Body of pancreas (tissue), 4 donors: ENCODE results near the gene MOV10L1. TPM values are rescaled to one million over a fixed set of nuclear protein-coding genes. Genes with fewer than 3 reads are reported as not detected.

ENCODE experiments used
- ATAC-seq: fragments of 150-250 bp; one replicate; pipeline ENCODE4 v1.9.1; 2016
- DNase-seq, 4 donors: peaks; one replicate each; pipeline ENCODE4 v3.0.0-alpha.2; 2019
- H3K27ac ChIP-seq, 4 donors: fragments of 200-600 bp; sonication (generic); 1 replicate in 3 of 4; 2 replicates in 1 of 4; pipeline versions ENCODE4 v1.5.1 to v1.6.1; 2016 to 2019; ENCODE audit warnings: mild to moderate bottlenecking in 1 of 4, mixed read lengths in 1 of 4, moderate library complexity in 1 of 4
- H3K27me3 ChIP-seq, 2 donors: fragments of 200-600 bp; sonication (generic); one replicate each; pipeline ENCODE4 v1.6.0; 2016; ENCODE audit warnings: mild to moderate bottlenecking in 1 of 2
- H3K36me3 ChIP-seq, 2 donors: fragments of 200-600 bp; sonication (generic); replicated peaks in 1 of 2; 2 replicates each; pipeline ENCODE4 v1.5.1; 2016; ENCODE audit warnings: low read depth in 2 of 2; ENCODE audit not compliant: insufficient read depth in 1 of 2
- H3K4me1 ChIP-seq: fragments of 200-600 bp; sonication (generic); one replicate; pipeline ENCODE4 v1.6.0; 2016
- H3K4me3 ChIP-seq, 2 donors: fragments of 200-600 bp; sonication (generic); 1 replicate in 1 of 2; 2 replicates in 1 of 2; pipeline ENCODE4 v1.5.1; 2016 to 2019
- H3K9me3 ChIP-seq, 3 donors: fragments of 200-600 bp; sonication (generic); 1 replicate in 2 of 3; 2 replicates in 1 of 3; pipeline ENCODE4 v1.5.1; 2016
- POLR2A ChIP-seq, 3 donors: fragments of 450-650 bp; IDR thresholded peaks; one replicate each; pipeline ENCODE4 v1.6.1; 2016; ENCODE audit warnings: antibody characterized with exemption in 3 of 3, mild to moderate bottlenecking in 2 of 3
- WGBS, 2 donors: methylation state at CpG; one replicate each; pipeline ENCODE4 v1.1.5; 2017; 5-methylcytosine and 5-hydroxymethylcytosine counted together
- intact Hi-C: fragments of 100-400 bp; cut with DNase I; formaldehyde crosslinking; loops from one replicate; pipeline ENCODE4 v1.15.1; 2023
- total RNA-seq, 2 donors: library from RNA; depleted of rRNA; stranded (reverse); fragments of >200 nt; gene quantifications; one replicate each; pipeline ENCODE4 v1.1.0, GENCODE V29; 2016
- TF ChIP-seq, protein P1 (sequence below), 7 experiments: fragments of 450-650 bp in 4 of 7; fragments of 200-600 bp in 3 of 7; sonication (generic) in 3 of 7; IDR thresholded peaks; one replicate each; pipeline ENCODE4 v1.5.1; 2016 to 2019; ENCODE audit warnings: antibody characterized with exemption in 7 of 7

MOV10L1 gene
- total RNA-seq, 2 donors from 2014 or later = 0.52 TPM; not detected in 1

- Histone ChIP-seq H3K27me3 (no peaks in the 10 kb centered on the region), H3K4me1 (peaks cover 6% of the 10 kb centered on the region), H3K36me3 (no peaks in the 10 kb centered on the region), H3K27ac (no peak overlapping the region), H3K9me3 (no peaks in the 10 kb centered on the region), H3K4me3 (no peak overlapping the region)
- DNase-seq (no peak), ATAC-seq (no peak)
- TF ChIP-seq POLR2A (IDR thresholded peaks at IDR 0.05) = no peak
- TF ChIP-seq, protein P1, sequence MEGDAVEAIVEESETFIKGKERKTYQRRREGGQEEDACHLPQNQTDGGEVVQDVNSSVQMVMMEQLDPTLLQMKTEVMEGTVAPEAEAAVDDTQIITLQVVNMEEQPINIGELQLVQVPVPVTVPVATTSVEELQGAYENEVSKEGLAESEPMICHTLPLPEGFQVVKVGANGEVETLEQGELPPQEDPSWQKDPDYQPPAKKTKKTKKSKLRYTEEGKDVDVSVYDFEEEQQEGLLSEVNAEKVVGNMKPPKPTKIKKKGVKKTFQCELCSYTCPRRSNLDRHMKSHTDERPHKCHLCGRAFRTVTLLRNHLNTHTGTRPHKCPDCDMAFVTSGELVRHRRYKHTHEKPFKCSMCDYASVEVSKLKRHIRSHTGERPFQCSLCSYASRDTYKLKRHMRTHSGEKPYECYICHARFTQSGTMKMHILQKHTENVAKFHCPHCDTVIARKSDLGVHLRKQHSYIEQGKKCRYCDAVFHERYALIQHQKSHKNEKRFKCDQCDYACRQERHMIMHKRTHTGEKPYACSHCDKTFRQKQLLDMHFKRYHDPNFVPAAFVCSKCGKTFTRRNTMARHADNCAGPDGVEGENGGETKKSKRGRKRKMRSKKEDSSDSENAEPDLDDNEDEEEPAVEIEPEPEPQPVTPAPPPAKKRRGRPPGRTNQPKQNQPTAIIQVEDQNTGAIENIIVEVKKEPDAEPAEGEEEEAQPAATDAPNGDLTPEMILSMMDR (IDR thresholded peaks at IDR 0.05) = no peak
- WGBS, 2 donors = 83 to 84% methylated on average over 11 to 35 of the region's 35 CpGs
- intact Hi-C loops = loop anchor here (5.0 kb wide), 1 partner anchor 57 kb away; no protein-coding TSS in a partner anchor
Measured at GRCh38 chr22:50150161-50151129, 60.6 kb downstream of the MOV10L1 start.

DNA sequence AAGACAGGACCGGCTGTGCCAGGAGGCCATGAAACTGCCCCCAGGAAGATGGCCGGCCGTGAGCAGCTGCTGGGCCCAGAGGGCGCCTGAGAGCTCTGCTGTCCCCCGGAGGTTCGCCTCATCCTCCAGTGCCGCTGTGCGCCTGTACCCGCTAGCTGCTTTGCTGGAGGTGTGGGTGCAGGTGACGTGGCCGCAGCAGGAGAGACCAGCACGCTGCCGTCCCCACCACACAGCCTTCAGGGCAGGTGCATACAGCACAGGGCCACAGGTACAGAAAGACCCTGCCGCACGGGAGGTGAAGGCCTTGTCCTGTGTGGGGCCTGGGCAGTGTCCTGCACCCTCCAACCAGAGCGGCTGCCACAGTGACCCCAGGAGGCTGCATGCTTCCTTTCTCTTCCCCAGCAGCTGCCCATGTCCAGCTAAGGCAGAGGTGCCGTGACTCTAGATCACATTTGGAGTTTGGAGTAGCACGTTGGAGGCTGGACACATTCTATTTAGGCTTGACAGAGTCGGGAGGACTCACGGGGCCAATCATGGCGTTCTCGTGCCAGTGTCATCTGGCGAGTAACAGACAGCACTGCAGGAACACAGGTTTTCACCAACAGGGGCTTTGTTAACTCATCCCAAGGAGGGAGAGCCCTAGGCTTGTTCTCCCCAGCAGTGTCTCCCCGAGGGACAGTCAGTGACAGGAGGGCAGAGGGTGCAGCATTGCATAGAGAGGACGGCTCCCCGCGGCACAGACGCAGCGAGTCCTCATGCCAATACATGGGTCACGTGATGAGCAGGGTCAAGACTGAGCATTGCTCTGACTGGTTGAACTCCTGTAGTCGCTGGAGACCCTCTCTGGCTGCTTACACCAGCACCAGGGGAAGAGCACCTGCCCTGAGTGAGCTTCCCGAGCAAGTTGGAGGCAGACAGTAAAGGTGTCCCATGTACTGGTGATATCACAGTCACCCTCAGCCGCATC, 62.0 kb downstream of the MOV10L1 start:
- DNase-seq (no peak), ATAC-seq (no peak)
- no peak for TF ChIP-seq POLR2A (IDR thresholded peaks at IDR 0.05)
- TF ChIP-seq, protein P1 (IDR thresholded peaks at IDR 0.05) = no peak
- Histone ChIP-seq H3K27ac (no peak overlapping the region), H3K4me1 (peaks cover 1% of the 10 kb centered on the region), H3K27me3 (no peaks in the 10 kb centered on the region), H3K36me3 (no peaks in the 10 kb centered on the region), H3K4me3 (no peak overlapping the region), H3K9me3 (no peaks in the 10 kb centered on the region)
- intact Hi-C loops = loop anchor here (5.0 kb wide), 1 partner anchor 55 kb away; no protein-coding TSS in a partner anchor
- WGBS, 2 donors = 77 to 80% methylated on average over 15 to 30 of the region's 33 CpGs

DNA sequence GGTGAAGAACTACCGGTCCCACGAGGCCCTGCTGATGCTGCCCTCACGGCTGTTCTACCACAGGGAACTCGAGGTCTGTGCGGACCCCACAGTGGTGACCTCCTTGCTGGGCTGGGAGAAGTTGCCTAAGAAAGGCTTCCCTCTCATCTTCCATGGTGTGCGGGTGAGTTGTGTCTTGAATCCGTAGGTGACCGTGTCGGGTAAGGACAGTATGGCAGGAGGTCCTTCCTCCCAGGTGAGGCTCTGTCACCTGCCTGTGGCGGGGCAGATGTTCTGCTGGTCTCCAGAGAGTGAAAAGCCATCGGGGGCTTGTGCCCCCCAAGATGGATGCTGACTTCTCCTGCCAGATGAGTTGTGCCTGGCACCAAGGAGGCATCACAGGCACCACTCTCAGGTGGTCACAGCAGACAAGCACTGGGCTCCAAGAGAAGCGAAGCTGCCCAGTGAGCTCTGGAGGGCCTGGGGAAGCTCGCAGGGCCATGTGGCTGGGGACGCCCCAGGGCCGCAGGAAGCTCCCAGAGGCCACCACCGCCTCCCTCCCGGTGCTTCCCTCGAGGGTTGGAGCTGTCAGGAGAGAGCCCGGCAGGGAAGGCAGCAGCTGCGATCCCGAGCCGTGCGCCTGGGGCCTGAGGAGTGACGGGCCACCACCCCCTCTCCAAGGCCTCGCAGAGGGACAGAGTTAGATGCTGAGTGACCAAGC, 63.4 kb downstream of the MOV10L1 start:
- H3K27ac ChIP-seq = no peak overlapping the region
- H3K9me3 ChIP-seq = no peaks in the 10 kb centered on the region
- TF ChIP-seq POLR2A (IDR thresholded peaks at IDR 0.05) = no peak
- TF ChIP-seq, protein P1 (IDR thresholded peaks at IDR 0.05) = no peak

DNA sequence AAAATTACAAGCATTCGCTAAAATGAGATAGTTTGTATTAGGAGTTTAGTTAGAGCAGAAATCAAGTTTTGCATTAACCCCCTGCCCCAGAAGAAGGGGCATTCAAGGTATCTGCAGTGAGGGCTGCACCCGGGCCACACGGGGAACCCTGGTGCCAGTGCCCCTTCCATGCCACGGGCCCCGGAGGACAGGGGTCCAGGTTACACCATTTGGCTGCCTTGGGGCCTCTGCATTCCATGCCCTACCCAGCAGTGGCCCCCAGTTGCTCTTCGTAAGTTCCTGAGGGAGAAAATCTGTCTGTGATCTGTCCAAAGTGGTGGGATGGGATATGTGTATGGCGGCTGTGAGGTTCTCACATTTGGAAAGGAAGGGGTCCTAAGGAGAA, 63.9 kb downstream of the MOV10L1 start:
- TF ChIP-seq, protein P1 (IDR thresholded peaks at IDR 0.05) = no peak
- no peak for TF ChIP-seq POLR2A (IDR thresholded peaks at IDR 0.05)
- no peaks in the 10 kb centered on the region for H3K36me3 ChIP-seq
- H3K27ac ChIP-seq = no peak overlapping the region
- ATAC-seq = no peak
- no peaks in the 10 kb centered on the region for H3K9me3 ChIP-seq
- WGBS, 2 donors = 70 to 74% methylated on average over 6 to 7 of the region's 7 CpGs
- DNase-seq = no peak
- intact Hi-C loops = loop anchor here (5.0 kb wide), 1 partner anchor 54 kb away; no protein-coding TSS in a partner anchor
- no peak overlapping the region for H3K4me3 ChIP-seq
- H3K27me3 ChIP-seq = no peaks in the 10 kb centered on the region
- no peaks in the 10 kb centered on the region for H3K4me1 ChIP-seq

More for the DNA sequence above, 63.4 kb downstream of the MOV10L1 start:
- WGBS, 2 donors = 69 to 83% methylated on average over 17 to 24 of the region's 25 CpGs
- no peaks in the 10 kb centered on the region for H3K36me3 ChIP-seq
- no peak overlapping the region for H3K4me3 ChIP-seq
- no peaks in the 10 kb centered on the region for H3K4me1 ChIP-seq
- ATAC-seq (no peak), DNase-seq (no peak)
- intact Hi-C loops = loop anchor here (5.0 kb wide), 1 partner anchor 54 kb away; no protein-coding TSS in a partner anchor
- H3K27me3 ChIP-seq = no peaks in the 10 kb centered on the region
